Stomach (tissue), 9 donors: ENCODE measurements around the gene KCNA2. TPM values are rescaled to one million over a fixed set of nuclear protein-coding genes. Genes with fewer than 3 reads are reported as not detected.

ENCODE experiments used
- DNase-seq, 2 donors: peaks; one replicate each; pipeline versions ENCODE4 v3.0.0 to v3.0.0-alpha.2; 2013 to 2019
- H3K27ac ChIP-seq, 5 donors: fragments of 200-600 bp in 4 of 5; sonication (generic) in 4 of 5; one replicate each; pipeline ENCODE4 v1.5.1; 2013 to 2019; ENCODE audit warnings: mild to moderate bottlenecking in 1 of 5, moderate library complexity in 1 of 5
- H3K27me3 ChIP-seq, 3 donors: fragments of 200-600 bp; sonication (generic); one replicate each; pipeline ENCODE4 v1.5.1; 2017 to 2019; ENCODE audit warnings: mixed run types in 1 of 3
- H3K36me3 ChIP-seq, 4 donors: fragments of 200-600 bp; sonication (generic); 1 replicate in 3 of 4; 2 replicates in 1 of 4; pipeline ENCODE4 v1.5.1; 2016 to 2019
- H3K4me1 ChIP-seq, 4 donors: fragments of 200-600 bp; sonication (generic); one replicate each; pipeline ENCODE4 v1.5.1; 2016 to 2019
- H3K4me3 ChIP-seq, 4 donors: fragments of 200-600 bp; sonication (generic) in 3 of 4; one replicate each; pipeline ENCODE4 v1.5.1; 2016 to 2019; ENCODE audit warnings: mild to moderate bottlenecking in 1 of 4
- H3K9me3 ChIP-seq, 4 donors: fragments of 200-600 bp; sonication (generic); one replicate each; pipeline ENCODE4 v1.5.1; 2016 to 2019
- EP300 ChIP-seq: sonication (generic); formaldehyde crosslinking; IDR thresholded peaks from one replicate; pipeline ENCODE4 v1.6.1; 2017; ENCODE audit warnings: antibody characterized with exemption
- POLR2A ChIP-seq, 4 donors: fragments of 450-650 bp; IDR thresholded peaks; one replicate each; pipeline ENCODE4 v1.6.1; 2016; ENCODE audit warnings: antibody characterized with exemption in 4 of 4, control low read depth in 2 of 4, mild to moderate bottlenecking in 1 of 4, moderate library complexity in 1 of 4
- POLR2AphosphoS5 ChIP-seq, 3 donors: sonication (generic); formaldehyde crosslinking; IDR thresholded peaks; one replicate each; pipeline ENCODE4 v1.6.1; 2016; ENCODE audit warnings: antibody characterized with exemption in 3 of 3
- WGBS, 5 donors: extraction: QIAGEN DNeasy Blood & Tissue Kit in 3 of 5; methylation state at CpG; one replicate each; pipeline versions ENCODE4 v1.1.5 to v1.1.7; 2013 to 2018; 5-methylcytosine and 5-hydroxymethylcytosine counted together
- intact Hi-C: fragments of 100-400 bp; cut with DNase I; formaldehyde crosslinking; loops from one replicate; pipeline ENCODE4 v1.15.1; 2023; ENCODE audit warnings: low total_unique reads
- polyA plus RNA-seq, 3 donors: library from polyadenylated mRNA; stranded (reverse); fragments of 200-250 nt; gene quantifications; one replicate each; pipeline ENCODE4 v1.2.3, GENCODE V29; 2013
- total RNA-seq, 5 donors: library from RNA; depleted of rRNA; stranded (reverse); fragments of >200 nt; gene quantifications; one replicate each; pipeline versions ENCODE4 v1.1.0 to v1.2.3, GENCODE V29; 2014 to 2016
- TF ChIP-seq, protein P1 (sequence below), 7 experiments: fragments of 450-650 bp in 4 of 7; fragments of 200-600 bp in 3 of 7; sonication (generic) in 3 of 7; IDR thresholded peaks; one replicate each; pipeline ENCODE4 v1.5.1; 2016 to 2019; ENCODE audit warnings: antibody characterized with exemption in 7 of 7, control low read depth in 2 of 7, mild to moderate bottlenecking in 1 of 7
- donor health status: healthy with polysubstance abuse.
- donor health status: Bipolar disorder and iron deficiency.
- donor health status: healthy.

Gene KCNA2
- total and polyA plus RNA-seq, 8 donors, result under 0.01 to 42.0 (median 0.87) TPM; not detected in 3

DNA sequence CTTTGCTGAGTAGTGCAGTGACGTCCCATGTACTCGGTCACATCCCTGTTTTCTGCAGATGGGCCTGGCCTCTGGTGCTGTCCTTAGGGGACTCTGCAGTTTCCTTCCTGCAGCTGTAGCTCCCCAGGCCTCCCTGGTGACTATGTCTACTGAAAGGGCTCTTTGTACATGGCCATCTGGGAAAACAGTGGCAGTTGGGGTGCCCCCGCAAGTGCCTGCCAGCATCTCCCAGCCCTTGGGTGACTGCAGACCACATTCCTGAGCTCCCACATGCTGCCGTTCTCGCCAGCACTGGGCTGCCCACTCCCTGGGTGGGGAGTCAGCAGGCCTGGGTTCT lies 49.7 kb downstream of the KCNA2 start:
- Histone ChIP-seq H3K27ac (no peak overlapping the region), H3K27me3 (peaks cover 0 to 73% (median 22%) of the 10 kb centered on the region in 3 donors), H3K9me3 (no peaks in the 10 kb centered on the region), H3K4me1 (peaks cover 9 to 13% (median 11%) of the 10 kb centered on the region in 4 donors), H3K36me3 (no peaks in the 10 kb centered on the region), H3K4me3 (no peak overlapping the region)
- no peak for DNase-seq
- WGBS, 5 donors, result 35 to 72% (median 52%) methylated on average over 4 to 5 of the region's 5 CpGs
- TF ChIP-seq POLR2A (IDR thresholded peaks at IDR 0.05) (no peak), POLR2AphosphoS5 (IDR thresholded peaks at IDR 0.05) (no peak), EP300 (no peak)
- TF ChIP-seq, protein P1, sequence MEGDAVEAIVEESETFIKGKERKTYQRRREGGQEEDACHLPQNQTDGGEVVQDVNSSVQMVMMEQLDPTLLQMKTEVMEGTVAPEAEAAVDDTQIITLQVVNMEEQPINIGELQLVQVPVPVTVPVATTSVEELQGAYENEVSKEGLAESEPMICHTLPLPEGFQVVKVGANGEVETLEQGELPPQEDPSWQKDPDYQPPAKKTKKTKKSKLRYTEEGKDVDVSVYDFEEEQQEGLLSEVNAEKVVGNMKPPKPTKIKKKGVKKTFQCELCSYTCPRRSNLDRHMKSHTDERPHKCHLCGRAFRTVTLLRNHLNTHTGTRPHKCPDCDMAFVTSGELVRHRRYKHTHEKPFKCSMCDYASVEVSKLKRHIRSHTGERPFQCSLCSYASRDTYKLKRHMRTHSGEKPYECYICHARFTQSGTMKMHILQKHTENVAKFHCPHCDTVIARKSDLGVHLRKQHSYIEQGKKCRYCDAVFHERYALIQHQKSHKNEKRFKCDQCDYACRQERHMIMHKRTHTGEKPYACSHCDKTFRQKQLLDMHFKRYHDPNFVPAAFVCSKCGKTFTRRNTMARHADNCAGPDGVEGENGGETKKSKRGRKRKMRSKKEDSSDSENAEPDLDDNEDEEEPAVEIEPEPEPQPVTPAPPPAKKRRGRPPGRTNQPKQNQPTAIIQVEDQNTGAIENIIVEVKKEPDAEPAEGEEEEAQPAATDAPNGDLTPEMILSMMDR (IDR thresholded peaks at IDR 0.05), result no peak
- intact Hi-C loops, result loop anchor here (5.0 kb wide), 1 partner anchor 56 kb away; no protein-coding TSS in a partner anchor

DNA sequence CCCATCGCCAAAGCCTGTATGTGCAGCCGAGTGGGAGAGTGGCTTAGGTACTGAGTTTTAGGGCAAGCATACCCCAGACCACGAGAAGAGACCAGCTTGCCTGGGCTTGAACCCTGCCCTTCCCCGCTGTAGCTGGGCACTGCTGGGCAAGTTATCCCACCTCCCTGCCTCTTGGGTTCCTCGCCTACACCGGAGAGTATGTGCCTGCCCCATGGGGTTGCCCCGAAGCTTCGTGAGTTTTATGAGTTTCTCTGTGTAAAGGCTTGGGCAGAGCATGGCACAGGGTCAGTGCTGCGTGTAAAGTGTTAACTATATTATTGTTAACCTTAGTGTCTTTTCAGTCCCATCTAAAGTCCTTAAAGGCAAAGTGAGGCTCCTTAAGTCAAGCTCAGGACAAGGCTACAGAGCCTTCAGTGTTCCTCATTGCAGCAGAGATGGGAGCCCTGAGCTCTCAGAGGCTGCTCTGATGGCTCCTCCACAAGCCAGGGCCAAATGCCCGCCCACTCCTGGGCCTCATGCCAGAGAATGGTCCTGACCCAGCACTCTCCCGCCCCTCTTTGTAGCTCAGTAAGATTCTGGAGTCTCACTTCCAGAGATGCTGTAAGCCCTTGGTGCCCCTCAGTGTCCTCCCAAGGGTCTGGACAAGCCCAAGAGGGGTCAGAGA lies 50.2 kb downstream of the KCNA2 start:
- intact Hi-C loops, result loop anchor here (5.0 kb wide), 1 partner anchor 56 kb away; no protein-coding TSS in a partner anchor

DNA sequence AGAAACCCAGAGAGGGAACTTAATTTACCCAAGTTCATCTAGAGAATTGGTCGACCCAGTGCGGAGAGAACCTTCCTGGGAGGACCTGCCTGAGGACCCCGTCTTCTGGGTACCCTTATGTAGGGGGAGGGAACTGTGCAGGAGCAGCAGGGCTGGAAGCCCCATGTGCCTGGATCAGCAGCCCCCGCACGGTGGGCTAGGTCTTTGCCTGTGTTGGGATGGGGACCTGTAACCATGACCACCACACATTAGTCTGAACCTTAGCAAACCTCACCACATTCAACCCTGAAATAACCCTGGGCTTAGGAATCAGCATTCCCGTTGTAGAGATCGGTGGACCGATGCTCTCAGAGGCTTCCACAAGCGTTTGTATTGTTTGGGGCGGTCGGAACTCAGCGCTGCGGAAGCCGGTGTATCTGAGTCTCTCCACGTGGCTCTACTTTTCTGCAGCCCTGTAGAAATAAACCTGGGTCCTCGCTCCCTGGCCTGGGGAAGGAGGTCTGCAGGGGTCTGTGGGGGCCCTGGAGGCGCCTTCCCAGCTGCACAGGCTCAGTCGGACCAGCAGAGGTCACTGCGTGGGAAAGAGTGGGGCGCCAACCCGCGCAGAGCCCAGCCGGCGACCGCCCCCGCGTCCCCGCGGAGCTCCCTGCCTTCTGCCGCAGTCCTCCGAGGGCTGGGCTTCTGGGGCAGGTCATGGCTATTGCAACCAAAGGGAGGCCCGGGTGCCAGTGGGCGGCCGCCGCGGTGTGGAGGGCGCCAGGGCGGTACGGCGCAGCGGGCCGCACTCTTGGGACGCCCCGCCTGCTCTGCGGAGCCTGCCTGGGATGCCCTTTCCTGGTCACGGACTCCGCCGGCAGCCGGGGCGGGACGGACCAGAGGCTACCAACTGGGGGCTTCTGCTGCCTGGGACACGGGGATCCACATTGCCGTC lies 51.0 kb downstream of the KCNA2 start:
- TF ChIP-seq, protein P1 (IDR thresholded peaks at IDR 0.05), result peak in 5 of 7 experiments; percentile 43 to 68 (median 57)
- no peak for TF ChIP-seq POLR2A (IDR thresholded peaks at IDR 0.05)
- Histone ChIP-seq H3K4me3 (peak overlapping the region; percentile 36 to 43 (median 41)), H3K27me3 (peaks cover 0 to 76% (median 22%) of the 10 kb centered on the region in 3 donors), H3K36me3 (no peaks in the 10 kb centered on the region), H3K27ac (peak overlapping the region in 1 of 5 donors; percentile 51), H3K9me3 (no peaks in the 10 kb centered on the region), H3K4me1 (peaks cover 9 to 13% (median 11%) of the 10 kb centered on the region in 4 donors)
- 9 to 12% (median 9%) methylated on average over 24 to 53 of the region's 53 CpGs for WGBS, 5 donors
- peak; percentile 53 to 79 for DNase-seq
- intact Hi-C loops, result loop anchor here (5.0 kb wide), 1 partner anchor 57 kb away; no protein-coding TSS in a partner anchor

More for the DNA sequence above, 50.2 kb downstream of the KCNA2 start:
- Histone ChIP-seq H3K27ac (peak overlapping the region in 1 of 5 donors; percentile 51), H3K9me3 (no peaks in the 10 kb centered on the region), H3K4me3 (peak overlapping the region; percentile 36 to 43 (median 41)), H3K36me3 (no peaks in the 10 kb centered on the region), H3K27me3 (peaks cover 0 to 76% (median 22%) of the 10 kb centered on the region in 3 donors), H3K4me1 (peaks cover 9 to 13% (median 11%) of the 10 kb centered on the region in 4 donors)
- TF ChIP-seq EP300 (no peak), POLR2AphosphoS5 (IDR thresholded peaks at IDR 0.05) (no peak), POLR2A (IDR thresholded peaks at IDR 0.05) (no peak)
- TF ChIP-seq, protein P1 (IDR thresholded peaks at IDR 0.05), result no peak
- 41 to 60% (median 50%) methylated on average over 8 to 11 of the region's 11 CpGs for WGBS, 5 donors
- DNase-seq, result peak in 1 of 2 donors; percentile 83

DNA sequence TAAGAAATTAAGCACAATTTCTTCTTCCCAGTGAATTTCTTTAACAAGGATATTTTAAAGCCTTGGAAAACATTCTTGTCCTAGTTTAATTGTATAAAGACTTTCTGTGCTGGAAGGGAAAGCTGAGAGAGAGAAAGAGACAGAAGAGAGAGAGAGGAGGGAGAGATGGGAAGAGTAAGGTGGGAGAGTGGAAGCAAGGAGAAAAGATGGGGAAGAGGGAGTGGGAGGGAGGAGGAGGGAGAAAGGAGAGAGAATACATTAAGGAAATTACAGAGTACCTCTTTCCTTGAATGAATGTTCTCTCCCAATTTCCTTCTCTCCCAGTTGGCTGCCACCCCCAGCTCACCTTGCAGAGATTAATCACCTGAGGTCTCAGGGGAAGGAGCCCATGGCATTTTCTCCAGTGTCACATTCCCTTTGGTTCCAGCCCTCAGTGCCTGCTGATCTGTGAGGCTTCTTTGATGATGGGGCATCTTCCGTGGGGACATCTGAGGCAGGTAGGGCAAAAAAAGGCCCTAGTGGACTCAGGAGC lies 54.8 kb downstream of the KCNA2 start:
- no peak overlapping the region for H3K4me3 ChIP-seq
- TF ChIP-seq POLR2AphosphoS5 (IDR thresholded peaks at IDR 0.05), result no peak
- TF ChIP-seq EP300, result no peak
- TF ChIP-seq, protein P1 (IDR thresholded peaks at IDR 0.05), result no peak
- no peak for TF ChIP-seq POLR2A (IDR thresholded peaks at IDR 0.05)
- whole genome bisulfite sequencing, 5 donors, result 59 to 88% (median 79%) methylated on average over 1 of the region's 1 CpG
- H3K36me3 ChIP-seq, result no peaks in the 10 kb centered on the region
- H3K27me3 ChIP-seq, result peaks cover 0 to 63% (median 17%) of the 10 kb centered on the region in 3 donors
- H3K27ac ChIP-seq, result no peak overlapping the region
- intact Hi-C loops, result no loop called here
- no peaks in the 10 kb centered on the region for H3K9me3 ChIP-seq
- peaks cover 9 to 13% (median 11%) of the 10 kb centered on the region in 4 donors for H3K4me1 ChIP-seq
- no peak for DNase-seq
